Right lobe of liver (tissue), 4 donors: Measurements from ENCODE around the gene BSND.

Experiments
- CTCF ChIP-seq, 4 donors: fragments of 200-600 bp in 3 of 4; fragments of 450-650 bp in 1 of 4; IDR thresholded peaks; one replicate each; pipeline versions ENCODE4 v1.5.1 to v1.8.0; 2016 to 2022; ENCODE audit warnings: antibody characterized with exemption in 4 of 4, mild to moderate bottlenecking in 2 of 4
- POLR2A ChIP-seq: fragments of 450-650 bp; IDR thresholded peaks from one replicate; pipeline ENCODE4 v1.6.1; 2017; ENCODE audit warnings: antibody characterized with exemption, mild to moderate bottlenecking
- donor health status: DM: no; HTN: no; CAD: no.
- donor health status: DM: no; HTN: no; CAD: no.
- donor health status: DM: no; HTN: yes; CAD: no.

GRCh38 chr1:54959241-54959640 lies 39.5 kb upstream of the BSND start:
- TF ChIP-seq CTCF (IDR thresholded peaks at IDR 0.05) (no peak), POLR2A (no peak)
